ENCODE results near the gene VSIR. TPM values are rescaled to one million over a fixed set of nuclear protein-coding genes. Genes with fewer than 3 reads are reported as not detected.

Gene VSIR
- total RNA-seq, 1 experiment from 2014 or later: 18.5 TPM

GRCh38 chr10:71763352-71764127, 9.8 kb downstream of the VSIR start:
- H3K4me1 ChIP-seq (ENCODE audit: control insufficient read depth in 1 of 2, insufficient read depth in 2 of 2, low read length in 2 of 2): peaks cover 51 to 93% of the 10 kb centered on the region in 2 experiments
- H3K4me3 ChIP-seq (replicated peaks in 1 of 2; ENCODE audit: low read depth in 1 of 2, low read length in 2 of 2): no peak overlapping the region
- no peaks in the 10 kb centered on the region for H3K27me3 ChIP-seq (ENCODE audit: insufficient read depth, low read length)
- no peak for DNase-seq (ENCODE audit: low read depth, low spot score)
- no peak overlapping the region for H3K27ac ChIP-seq (ENCODE audit: low read depth, low read length)
- no peak overlapping the region for H3K4me2 ChIP-seq (ENCODE audit: low read length)
- ChIA-PET CTCF (interaction anchor here (0.8 to 1.1 kb wide), 2 partner anchors 9 to 10 kb away, joined by 3 read pairs; no protein-coding TSS in a partner anchor), POLR2A (interaction anchor here (1.0 kb wide), 1 partner anchor 10 kb away, joined by 3 read pairs; the partner anchor contains the start of gene VSIR), RAD21 (ENCODE audit: low non-redundant PET in 1 of 2, low total read pairs in 2 of 2, uncharacterized antibody in 2 of 2, unreplicated experiment in 2 of 2) (no interaction called here)
- TF ChIP-seq EZH2 (IDR thresholded peaks at IDR 0.05): no peak
- no peak for TF ChIP-seq POLR2A (IDR thresholded peaks at IDR 0.05; ENCODE audit: borderline replicate concordance, extremely low read depth, insufficient read depth, insufficient read length)
- no peak for TF ChIP-seq CTCF (IDR thresholded peaks at IDR 0.05 in 2 of 3, conservative IDR thresholded peaks at IDR 0.05 in 1 of 3; ENCODE audit: borderline replicate concordance in 1 of 3, insufficient read depth in 1 of 3, low read depth in 2 of 3, low read length in 2 of 3)
- no peak for TF ChIP-seq ZNF274 (IDR thresholded peaks at IDR 0.05; ENCODE audit: low read depth, low read length)
- no peak for TF ChIP-seq ATF3 (IDR thresholded peaks at IDR 0.05)
- no peak for TF ChIP-seq ZFX (IDR thresholded peaks at IDR 0.05)
- no peak for TF ChIP-seq JUND (IDR thresholded peaks at IDR 0.05)
- no peak for TF ChIP-seq POLR2AphosphoS5 (IDR thresholded peaks at IDR 0.05; ENCODE audit: low read depth, low read length)
- TF ChIP-seq EGR1 (IDR thresholded peaks at IDR 0.05; ENCODE audit: low read depth): no peak
- TF ChIP-seq CBX3 (IDR thresholded peaks at IDR 0.05; ENCODE audit: low read depth): no peak
- no peak for TF ChIP-seq ELF1 (IDR thresholded peaks at IDR 0.05; ENCODE audit: borderline replicate concordance, low read depth)
- no peaks in the 10 kb centered on the region for H3K36me3 ChIP-seq (ENCODE audit: control insufficient read depth in 1 of 2, insufficient read depth in 2 of 2, low read length in 2 of 2)
- H2AFZ ChIP-seq (ENCODE audit: low read depth, low read length, poor library complexity, severe bottlenecking): no peak overlapping the region
- H3K9me3 ChIP-seq (ENCODE audit: control insufficient read depth in 1 of 2, insufficient read depth in 1 of 2, low read depth in 1 of 2, low read length in 2 of 2): no peaks in the 10 kb centered on the region
- no peaks in the 10 kb centered on the region for H4K20me1 ChIP-seq (ENCODE audit: insufficient read depth)
- no peaks in the 10 kb centered on the region for H3K9me2 ChIP-seq (ENCODE audit: insufficient read depth)
- intact Hi-C loops (cut with micrococcal nuclease): no loop called here
- no peak for ATAC-seq
- 0 out of 2 replicates have a peak, but pooled peaks cover 3% of the 10 kb centered on the region for H3K79me2 ChIP-seq (ENCODE audit: insufficient read depth, low read length)
- no peak overlapping the region for H3K9ac ChIP-seq (ENCODE audit: low read length)
- no TSS peak for BruUV-seq (replicated peaks)

Data from HCT116 (cell line).